K562 (cell line): Measurements from ENCODE around the gene ILF3. TPM values are rescaled to one million over a fixed set of nuclear protein-coding genes. Genes with fewer than 3 reads are reported as not detected.

Experiments
- CREM ChIP-seq: IDR thresholded peaks from 2 replicates; pipeline ENCODE4 v1.6.1; 2014; ENCODE audit warnings: antibody characterized with exemption, low read depth
- GTF2F1 ChIP-seq: IDR thresholded peaks from 2 replicates; pipeline ENCODE4 v1.6.1; 2011; ENCODE audit warnings: low read depth, low read length, improper control_type of control experiment
- HDAC6 ChIP-seq: IDR thresholded peaks from 2 replicates; pipeline ENCODE4 v1.6.1; 2012; ENCODE audit warnings: low read depth, mild to moderate bottlenecking, control low read depth, inconsistent platforms, low read length, moderate library complexity
- IFI16 ChIP-seq: fragments of 250-450 bp; sonication (Bioruptor Pico); IDR thresholded peaks from 2 replicates; pipeline ENCODE4 v2.1.2; 2022; ENCODE audit warnings: mild to moderate bottlenecking, inconsistent platforms
- NEUROD1 ChIP-seq: fragments of 150-350 bp; IDR thresholded peaks from 2 replicates; pipeline ENCODE4 v1.6.1; 2014; ENCODE audit warnings: borderline replicate concordance, low read length, low read depth; ENCODE audit not compliant: partially characterized antibody
- ZBTB40 ChIP-seq, 2 experiments: fragments of 450-650 bp in 1 of 2; sonication (generic) in 1 of 2; formaldehyde crosslinking in 1 of 2; IDR thresholded peaks; 2 replicates each; pipeline versions ENCODE4 v1.7.1 to v1.9.0; 2016 to 2022; ENCODE audit warnings: inconsistent platforms in 1 of 2, mild to moderate bottlenecking in 1 of 2, missing genetic modification reagents in 1 of 2
- ZBTB7A ChIP-seq: IDR thresholded peaks from 2 replicates; pipeline ENCODE4 v1.6.1; 2011; ENCODE audit warnings: low read depth, mild to moderate bottlenecking, low read length, moderate library complexity, borderline replicate concordance; ENCODE audit not compliant: control insufficient read depth
- polyA plus RNA-seq, 8 experiments: library from polyadenylated mRNA; depleted of rRNA in 4 of 8; stranded (reverse) in 5 of 8; unstranded in 3 of 8; fragments of >200 nt; fragmentation: Nextera tagmentation in 2 of 8; fragmentation: Illumina TruSeq in 1 of 8; extraction: Ambion mirVana in 2 of 8; extraction: Trizol in 1 of 8; gene quantifications; 2 replicates each; pipeline versions ENCODE4 v1.2.1 to v1.2.3, GENCODE V29; 2011 to 2014; ENCODE audit warnings: inconsistent platforms in 1 of 8, missing spikeins in 1 of 8
- total RNA-seq, 7 experiments: library from RNA; depleted of rRNA in 6 of 7; stranded (reverse); fragments of >200 nt in 6 of 7; fragmentation: Illumina TruSeq in 2 of 7; extraction: Trizol in 2 of 7; gene quantifications; 2 replicates each; pipeline versions ENCODE4 v1.2.1 to v1.2.3, GENCODE V29; 2011 to 2021; ENCODE audit warnings: low replicate concordance in 1 of 7

ILF3 gene
- total and polyA plus RNA-seq, 9 of the 15 experiments (the other 6 are each of a cell fraction or from before 2014, with no cell fraction given): 26.0 to 453 (median 175) TPM

GRCh38 chr19:10707440-10707839 is 53.3 kb downstream of the ILF3 start (continued):
- TF ChIP-seq ZBTB40 (IDR thresholded peaks at IDR 0.05): no peak
- no peak for TF ChIP-seq ZBTB40 (CRISPR knock-in tag; IDR thresholded peaks at IDR 0.05)
- no peak for TF ChIP-seq ZBTB7A
- TF ChIP-seq HDAC6: no peak
- TF ChIP-seq IFI16 (CRISPR knock-in tag): no peak
- no peak for TF ChIP-seq CREM
- TF ChIP-seq GTF2F1: no peak
- no peak for TF ChIP-seq NEUROD1
